Urothelium cell line (cell line): ENCODE results near the gene GNGT2.

Experiments
- DNase-seq: peaks from one replicate; pipeline ENCODE4 v3.0.0; 2011; ENCODE audit warnings: low spot score, mixed read lengths
- FAIRE-seq: peaks from 2 replicates; lab custom pipeline; 2011; peaks lifted over from hg19 to GRCh38; lab: Jason Lieb, UNC

GNGT2 gene

DNA sequence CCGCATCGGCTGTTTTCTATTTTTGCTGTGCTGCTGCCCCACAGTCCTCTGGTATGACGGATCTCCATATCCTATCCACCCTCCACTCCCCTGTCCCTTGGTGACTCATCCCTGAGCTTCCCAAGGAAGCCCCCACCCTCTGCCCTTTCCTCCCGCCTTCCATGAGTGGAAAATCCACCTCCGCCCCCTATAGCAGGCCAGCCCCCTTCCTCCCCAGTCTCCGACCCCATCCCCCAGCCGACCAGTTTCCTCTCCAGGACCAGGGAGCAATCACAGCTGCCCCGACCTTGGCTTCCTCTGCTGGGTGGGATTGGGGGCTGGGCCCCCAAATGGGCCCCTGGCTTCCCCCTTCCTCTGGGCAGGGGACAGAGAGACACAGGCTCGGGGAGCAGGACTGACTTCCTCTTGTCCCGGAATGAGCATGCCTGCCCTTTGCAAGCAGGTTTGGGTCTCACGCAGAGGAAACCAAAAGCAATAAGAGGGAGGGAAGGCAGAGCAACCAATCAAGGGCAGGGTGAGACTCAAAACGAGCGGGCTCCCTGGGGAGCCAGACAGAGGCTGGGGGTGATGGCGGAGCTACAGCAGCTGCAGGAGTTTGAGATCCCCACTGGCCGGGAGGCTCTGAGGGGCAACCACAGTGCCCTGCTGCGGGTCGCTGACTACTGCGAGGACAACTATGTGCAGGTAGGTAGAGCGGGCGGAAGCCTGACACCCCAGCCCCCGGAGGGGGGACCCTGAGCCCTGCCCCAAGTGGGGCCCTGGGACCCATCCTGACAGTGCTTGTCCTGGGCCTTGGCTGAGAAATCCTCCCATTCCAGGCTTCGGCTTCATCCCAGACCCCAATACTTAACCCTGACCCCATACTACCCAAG, at the start of gene GNGT2, which contains the start of gene ABI3:
GNGT2 (minus strand) TSS at position 417 of the 872 bp plus-strand sequence. CDS start 3,152 bp downstream, outside the sequence.
ABI3 (plus strand) TSS at position 550 of the 872 bp plus-strand sequence; CDS start at position 568, 18 bp downstream.
- FAIRE-seq = peak; percentile 86

DNA sequence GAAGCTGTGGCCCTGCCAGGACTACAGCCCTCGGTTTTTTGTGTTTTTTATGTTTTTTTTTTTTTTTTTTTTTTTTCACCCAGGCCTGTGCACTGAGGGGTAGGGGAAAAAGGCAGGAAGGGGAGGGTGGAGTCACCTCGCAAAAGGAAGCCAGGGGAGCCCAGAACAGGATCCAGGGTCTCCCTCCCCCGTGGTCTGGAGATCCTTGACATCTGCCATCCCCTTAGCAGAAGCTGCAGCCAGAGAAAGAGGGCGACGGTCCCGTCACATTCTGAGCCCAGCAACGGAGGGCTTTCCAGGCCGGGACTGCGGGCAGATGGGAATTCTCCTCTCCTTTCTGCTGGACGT, 49.3 kb upstream of the GNGT2 start:
- DNase-seq = no peak
- no peak for FAIRE-seq

More for the DNA sequence above, at the start of gene GNGT2, which contains the start of gene ABI3:
- DNase-seq = peak; percentile 90

DNA sequence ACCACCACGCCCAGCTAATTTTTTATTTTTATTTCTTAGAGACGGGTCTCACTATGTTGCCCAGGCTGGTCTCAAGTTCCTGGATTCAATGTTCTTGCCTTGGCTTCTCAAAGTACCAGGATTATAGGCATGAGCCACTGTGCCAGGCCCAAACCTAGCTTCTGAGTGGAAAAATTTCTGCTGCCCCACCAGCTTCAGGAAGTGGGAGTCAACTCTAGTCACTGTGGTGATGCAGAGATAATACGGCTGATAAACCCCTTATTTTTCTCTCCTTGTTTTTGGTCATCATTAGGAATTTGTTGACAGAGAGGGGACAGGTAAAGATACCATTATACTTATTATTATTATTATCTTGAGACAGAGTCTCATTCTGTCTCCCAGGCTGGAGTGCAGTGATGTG, 48.0 kb upstream of the GNGT2 start:
- no peak for DNase-seq
- FAIRE-seq = no peak

DNA sequence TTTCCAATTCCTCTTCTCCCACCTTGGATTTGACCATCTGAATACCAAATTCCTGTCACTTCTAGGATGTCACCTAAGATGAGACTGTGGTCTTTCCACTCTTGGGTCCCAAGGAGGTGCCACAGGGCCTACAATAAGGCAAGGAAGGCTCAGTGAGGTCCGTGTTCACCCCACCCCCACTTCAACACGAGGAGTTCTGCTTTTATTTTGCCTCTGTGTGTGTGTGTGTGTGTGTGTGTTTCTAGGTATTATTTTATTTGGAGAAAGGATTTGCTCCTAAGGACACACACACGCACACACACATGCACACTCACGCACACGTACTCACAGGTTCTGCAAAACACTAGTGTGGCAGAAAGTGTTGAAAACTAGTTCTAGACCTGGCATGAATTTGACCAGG, 44.8 kb upstream of the GNGT2 start:
- FAIRE-seq (no peak), DNase-seq (no peak)

DNA sequence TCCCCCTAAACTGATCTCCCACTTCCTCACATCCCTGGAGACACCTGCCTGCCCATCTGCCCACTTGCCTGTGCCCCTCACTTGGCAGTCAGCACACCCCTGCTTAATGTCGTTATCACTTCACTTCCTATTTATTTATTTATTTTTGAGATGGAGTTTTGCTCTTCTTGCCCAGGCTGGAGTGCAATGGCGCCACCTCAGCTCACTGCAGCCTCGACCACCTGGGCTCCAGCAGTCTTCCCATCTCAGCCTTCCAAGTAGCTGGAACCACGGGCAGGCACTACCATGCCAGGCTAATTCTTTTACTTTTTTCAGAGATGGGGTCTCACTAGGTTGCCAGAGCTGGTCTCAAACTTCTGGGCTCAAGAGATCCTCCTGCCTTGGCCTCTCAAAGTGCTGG, 43.7 kb upstream of the GNGT2 start:
- DNase-seq (no peak), FAIRE-seq (no peak)

DNA sequence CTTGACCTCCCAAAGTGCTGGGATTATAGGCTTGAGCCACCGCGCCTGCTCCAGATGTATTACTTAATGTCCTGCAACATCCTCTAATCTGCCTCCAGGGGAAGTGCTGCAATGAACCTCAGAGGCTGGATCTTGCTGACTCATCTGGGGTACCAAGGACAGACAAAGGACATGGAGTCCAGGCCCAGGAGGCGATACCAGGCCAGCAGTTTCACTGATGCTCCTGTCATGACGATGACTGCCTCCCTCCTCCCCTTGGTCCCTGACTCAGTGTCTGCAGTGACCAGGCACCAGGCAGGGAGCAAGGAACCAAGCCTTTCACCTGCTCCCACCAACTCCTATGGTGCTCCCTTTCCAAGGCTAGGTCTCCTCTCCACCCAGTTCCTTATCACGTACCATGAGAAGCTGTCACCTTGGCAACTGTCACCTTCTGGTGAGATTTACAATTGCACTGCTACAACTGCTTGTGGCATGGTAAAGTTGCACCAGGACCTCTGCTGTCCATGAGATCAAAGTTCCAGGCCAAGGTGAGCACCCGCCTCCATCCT, 41.8 kb upstream of the GNGT2 start:
- FAIRE-seq (no peak), DNase-seq (no peak)

DNA sequence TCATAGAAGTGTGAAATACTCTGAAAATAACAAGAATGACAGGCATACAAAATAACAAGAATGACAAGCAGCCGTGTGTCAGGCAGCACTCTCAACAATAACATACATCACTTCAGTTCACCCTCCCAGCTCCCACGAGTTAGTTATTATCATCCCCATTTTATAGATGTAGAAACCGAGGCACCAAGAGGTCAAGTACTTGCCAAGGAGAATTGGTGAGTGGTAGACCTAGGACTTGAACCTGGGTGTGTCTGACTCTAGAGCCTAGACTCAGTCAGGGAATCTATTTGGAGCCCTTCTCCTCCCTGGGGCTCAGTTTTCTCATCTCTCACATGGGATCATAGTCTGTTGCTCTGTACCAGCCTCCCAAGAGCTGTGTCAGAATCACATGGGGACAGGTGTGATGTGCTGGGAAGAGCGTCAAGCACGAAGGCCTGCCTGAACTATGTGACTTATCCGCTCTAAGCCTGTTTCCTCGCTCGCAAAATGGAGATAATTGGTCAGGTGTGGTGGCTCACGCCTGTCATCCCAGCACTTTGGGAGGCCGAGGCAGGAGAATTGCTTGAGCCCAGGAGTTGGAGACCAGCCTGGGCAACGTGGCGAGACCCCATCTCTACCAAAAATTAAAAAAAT, 39.6 kb upstream of the GNGT2 start:
- FAIRE-seq (no peak), DNase-seq (no peak)

DNA sequence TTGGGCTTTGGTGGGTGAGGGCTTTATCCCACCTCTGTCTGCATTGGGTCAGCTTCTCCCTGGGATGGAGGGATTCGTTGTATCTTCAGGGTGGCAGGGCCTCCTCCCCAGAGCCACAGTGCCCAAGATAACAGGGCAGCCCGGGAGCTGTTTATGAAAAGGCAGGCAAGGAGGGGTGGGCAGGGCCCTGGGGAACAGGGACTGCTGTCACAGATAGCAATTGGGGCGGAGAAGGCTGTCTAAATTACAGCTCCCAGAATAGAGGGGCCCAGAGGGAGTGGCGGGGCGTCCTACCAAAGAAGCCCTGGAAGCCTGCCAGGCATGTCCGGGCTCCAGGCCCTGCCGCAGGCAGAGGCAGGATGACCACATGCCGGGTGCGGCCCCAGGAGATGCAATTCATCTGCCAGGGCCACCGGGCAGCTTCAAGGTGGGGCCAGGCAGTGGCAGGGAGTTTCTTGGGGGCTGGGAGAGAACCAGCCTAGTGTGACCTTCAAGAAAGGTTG, 39.0 kb upstream of the GNGT2 start:
- FAIRE-seq = no peak

DNA sequence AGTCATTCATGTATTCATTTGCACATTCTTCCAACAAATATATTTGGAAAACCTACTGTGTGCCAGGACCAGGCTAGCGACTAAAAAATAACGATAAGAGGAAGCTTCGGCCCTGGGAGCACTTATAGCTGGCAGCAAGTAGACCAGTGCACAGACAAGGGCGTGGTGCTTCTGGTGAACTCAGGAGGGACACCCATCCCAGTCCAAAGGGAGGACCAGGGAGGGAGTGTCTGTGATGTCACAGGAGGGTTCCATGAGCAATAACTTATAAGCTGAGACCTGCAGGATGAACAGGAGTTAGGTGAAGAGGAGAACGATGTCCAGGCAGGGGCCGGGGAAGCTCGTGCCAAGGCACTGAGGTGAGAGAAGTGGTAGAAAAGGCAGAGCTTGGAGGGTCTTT, 37.6 kb upstream of the GNGT2 start:
- DNase-seq (no peak), FAIRE-seq (no peak)

More for the DNA sequence above, 39.0 kb upstream of the GNGT2 start:
- peak; percentile 48 for DNase-seq

DNA sequence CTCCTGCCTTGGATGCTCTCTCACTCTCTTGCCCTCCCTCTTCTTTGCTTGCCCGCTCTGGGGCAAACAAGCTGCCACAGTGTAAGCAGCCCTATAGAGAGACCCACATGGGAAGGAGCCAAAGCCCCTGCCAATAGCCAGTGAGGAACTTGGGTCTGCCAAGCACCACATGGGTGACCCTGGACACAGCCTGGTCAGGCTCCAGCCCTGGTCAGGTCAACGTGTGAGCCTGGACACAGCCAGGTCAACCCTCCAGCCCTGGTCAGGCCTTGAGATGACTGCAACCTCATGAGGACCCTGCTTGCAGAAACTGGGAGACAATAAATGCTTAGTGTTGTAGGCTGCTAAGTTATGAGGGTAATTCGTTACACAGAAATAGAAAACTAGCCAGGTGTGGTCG, 34.5 kb upstream of the GNGT2 start:
- peak; percentile 17 for FAIRE-seq
- DNase-seq = no peak

DNA sequence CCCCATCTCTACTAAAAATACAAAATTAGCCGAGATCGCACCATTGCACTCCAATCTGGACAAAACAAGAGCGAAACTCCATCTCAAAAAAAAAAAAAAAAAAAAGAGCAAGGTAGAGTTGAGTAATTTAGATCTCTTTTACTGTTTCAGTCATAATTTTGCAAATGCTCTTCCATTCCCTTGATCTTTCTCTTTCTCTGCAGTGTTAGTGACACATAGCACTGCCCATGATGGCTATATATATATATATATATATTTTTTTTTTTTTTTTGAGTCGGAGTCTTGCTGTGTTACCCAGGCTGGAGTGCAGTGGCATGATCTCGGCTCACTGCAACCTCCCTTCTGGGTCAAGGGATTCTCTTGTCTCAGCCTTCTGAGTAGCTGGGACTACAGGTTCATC, 32.4 kb upstream of the GNGT2 start:
- FAIRE-seq = no peak
- DNase-seq = no peak

DNA sequence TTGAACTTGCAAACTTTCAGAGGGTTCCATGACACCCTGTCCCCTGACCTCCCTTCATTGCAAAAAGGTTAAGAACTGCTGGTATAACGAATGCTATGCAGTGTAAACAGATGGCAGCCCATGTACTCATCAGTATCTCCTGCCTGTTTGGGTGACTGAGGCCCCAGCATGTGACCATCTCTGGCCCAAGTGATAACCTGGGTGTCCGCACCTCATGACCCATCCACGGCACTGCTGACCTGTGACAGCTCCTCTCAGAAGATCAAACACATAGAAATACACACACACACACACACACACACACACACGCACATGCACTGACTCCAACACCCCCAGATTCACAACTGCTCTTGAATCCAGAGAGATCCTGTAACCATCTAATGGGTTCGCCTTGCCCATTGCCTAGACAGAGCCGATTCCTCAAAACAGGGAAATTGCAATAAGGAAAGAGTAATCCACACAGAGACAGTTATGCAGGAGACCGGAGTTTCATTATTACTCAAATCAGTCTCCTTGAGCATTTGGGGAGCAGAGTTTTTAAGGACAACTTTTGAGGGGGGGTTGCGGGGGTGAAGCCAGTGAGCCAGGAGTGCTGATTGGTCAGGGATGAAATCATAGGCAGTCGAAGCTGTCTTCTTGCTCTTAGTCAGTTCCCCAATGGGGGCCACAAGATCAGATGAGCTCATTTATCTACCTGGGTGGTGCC, 31.5 kb upstream of the GNGT2 start:
- FAIRE-seq (peak; percentile 68), DNase-seq (no peak)

DNA sequence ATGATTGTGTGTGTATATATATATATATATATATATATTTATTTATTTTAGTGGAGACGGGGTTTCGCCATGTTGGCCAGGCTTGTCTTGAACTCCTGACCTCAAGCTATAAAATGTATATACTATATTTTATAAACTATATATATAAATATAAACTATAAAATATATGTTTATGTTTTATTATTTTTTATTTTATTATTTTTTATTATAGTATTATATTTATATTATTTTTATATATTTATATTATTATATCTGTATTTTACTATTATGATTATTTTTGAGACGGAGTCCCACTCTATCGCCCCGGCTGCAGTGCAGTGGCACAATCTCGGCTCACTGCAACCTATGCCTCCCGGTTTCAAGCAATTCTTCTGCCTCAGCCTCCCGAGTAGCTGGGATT, 30.7 kb upstream of the GNGT2 start:
- DNase-seq = no peak
- FAIRE-seq = no peak

DNA sequence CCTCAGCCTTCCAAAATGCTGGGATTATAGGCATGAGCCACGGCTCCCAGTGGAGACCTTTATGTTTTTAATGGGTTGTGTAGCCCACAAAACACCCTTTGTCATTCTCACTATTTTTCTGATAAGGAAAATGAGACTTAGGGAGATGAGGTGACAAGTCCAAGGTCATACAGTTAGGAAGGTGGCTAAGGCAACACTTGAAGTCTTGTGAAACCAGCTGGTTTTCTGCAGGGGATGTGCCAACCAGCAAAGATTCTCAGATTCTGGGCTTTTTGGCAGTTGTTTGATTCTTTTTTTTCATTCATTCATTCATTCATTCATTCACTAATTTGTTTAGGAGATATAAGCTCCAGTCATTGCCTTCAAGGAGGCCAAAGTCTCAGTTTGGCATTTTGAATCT, 30.2 kb upstream of the GNGT2 start:
- FAIRE-seq (no peak), DNase-seq (no peak)

DNA sequence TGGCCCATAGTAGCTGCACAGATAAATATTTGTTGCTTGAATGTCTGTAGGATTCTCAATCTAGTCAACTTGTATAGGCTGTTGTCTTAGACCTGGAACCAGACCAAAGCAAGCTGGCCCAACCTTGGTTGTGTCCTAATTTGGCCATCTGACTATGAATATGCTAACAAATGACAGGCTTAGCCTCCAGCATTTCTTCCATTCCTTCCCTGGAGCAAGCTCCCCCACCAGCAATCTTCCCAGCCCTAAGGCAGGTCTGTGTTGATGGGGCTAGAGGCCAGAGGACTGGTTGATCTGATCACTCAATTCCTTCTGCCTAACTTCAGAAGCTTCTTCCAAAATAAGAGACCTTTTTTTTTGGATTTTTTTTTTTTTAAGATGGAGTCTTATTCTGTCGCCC, 29.6 kb upstream of the GNGT2 start:
- DNase-seq (no peak), FAIRE-seq (no peak)

DNA sequence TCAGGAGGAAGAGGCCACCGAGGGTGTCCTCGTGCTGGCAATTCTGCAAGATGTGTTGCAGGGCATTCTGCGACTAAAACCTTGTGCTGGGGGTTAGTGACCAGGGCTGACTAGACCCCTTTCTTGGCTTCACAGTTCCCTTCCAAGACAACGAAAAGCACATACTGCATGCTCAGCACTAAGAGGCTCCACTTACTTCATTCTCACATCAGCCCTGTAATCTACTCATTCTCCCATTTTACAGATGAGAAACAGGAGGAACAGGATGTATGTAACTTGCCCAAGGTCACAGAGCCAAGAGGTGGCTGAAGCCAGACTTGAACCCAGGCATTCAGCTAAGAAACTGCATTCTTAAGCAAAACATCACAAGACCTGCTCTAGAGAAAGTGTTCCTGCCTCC, 25.5 kb upstream of the GNGT2 start:
- FAIRE-seq (no peak), DNase-seq (no peak)

DNA sequence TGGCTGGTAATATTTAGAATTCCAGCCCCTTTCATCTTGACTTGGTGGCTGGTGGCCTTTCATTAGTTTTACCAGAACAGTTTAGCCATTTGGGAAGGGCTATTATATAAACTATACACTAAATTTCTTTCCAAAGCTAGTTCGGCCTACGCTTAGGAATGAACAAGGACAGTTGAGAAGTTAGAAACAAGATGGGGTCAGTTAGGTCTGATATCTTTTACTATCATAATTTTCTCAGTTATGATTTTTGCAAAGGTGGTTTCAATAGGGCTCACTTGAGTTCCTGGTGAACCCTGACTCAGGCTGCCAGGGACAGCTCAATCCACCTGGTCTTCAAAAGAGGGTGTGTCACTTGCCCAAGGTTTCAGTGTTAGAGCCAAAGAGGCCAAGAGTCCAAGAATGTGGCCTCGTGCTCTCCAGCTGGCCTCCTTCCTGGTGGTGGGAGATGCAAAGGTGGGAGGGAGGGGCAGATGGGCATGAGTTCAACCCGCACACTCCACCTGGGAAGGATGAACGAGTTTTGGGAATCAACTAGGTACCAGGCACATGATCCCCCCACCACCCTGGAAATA, 24.2 kb upstream of the GNGT2 start:
- DNase-seq (no peak), FAIRE-seq (no peak)

DNA sequence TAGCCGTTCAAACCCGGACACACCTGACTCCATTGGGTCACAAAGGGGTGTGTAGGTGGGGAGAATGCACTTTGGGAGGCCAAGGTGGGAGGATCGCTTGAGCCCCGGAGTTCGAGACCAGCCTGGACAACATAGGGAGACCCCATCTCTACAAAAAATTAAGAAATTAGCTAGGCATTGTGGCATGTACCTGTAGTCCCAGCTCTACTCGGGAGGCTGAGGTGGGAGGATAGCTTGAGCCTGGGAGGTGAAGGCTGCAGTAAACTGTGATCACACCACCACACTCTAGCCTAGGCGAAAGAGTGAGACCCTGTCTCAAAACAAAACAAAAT, 21.2 kb upstream of the GNGT2 start:
- DNase-seq = no peak
- FAIRE-seq = no peak

DNA sequence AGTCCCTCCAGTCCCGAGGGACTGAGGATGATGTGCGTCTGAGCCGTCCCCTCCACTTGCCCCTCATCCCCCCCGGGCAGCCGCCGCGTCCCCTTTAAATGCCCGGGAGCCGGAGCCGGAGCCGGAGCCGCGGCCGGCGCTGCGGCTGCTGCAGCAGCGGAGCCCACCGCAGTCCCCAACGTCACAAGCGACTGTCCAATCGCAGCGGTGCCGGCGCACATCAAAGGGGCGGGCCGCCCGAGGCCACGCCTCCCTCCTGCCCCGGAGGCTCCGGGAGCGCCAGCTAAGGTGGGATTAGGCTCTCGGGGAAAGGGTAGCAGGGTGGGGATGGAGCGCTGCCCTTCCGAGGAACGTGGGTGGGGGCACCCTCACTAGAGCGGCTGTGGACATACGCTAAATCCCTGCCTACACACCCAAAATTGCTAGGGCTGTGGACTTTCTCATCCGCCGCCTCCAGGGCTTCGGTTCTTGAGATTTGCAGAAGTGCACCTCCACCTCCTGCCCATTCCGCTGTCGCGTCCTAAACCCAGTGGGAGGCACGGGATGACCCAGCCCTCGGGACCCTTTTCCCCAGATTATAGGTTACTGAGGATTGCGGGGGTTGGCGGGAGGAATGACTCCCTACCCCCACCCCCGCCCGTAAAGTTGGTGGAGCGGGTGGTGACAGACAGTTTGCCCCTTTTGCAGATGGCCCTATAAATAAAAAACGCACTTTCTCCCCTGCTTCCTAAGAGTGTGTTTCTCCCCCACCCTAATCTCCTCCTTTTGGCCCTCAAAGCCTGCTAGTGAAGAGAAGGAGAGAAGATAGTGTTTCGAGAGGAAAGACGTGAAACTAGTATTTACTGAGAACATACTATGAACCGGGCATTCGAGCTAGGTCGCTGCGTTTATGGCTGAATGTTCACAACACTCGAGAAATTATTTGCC, 20.5 kb upstream of the GNGT2 start, which contains the start of gene PHOSPHO1:
PHOSPHO1 (minus strand) TSS at position 152 of the 927 bp plus-strand sequence. CDS start 4,096 bp downstream, outside the sequence.
- FAIRE-seq (peak; percentile 5), DNase-seq (peak; percentile 98)
